KMS-11 (cell line): ENCODE measurements around the gene ADAMTSL5.
"Not testable (repeated sequence)": the region's sequence is repeated elsewhere in the genome, so short reads cannot be mapped to it uniquely, and the experiment has no call there.

Experiments used
- H2AFZ ChIP-seq: fragments of 200-600 bp; sonication (generic); 2 replicates; pipeline ENCODE4 v1.6.1; 2016; ENCODE audit warnings: antibody characterized with exemption, mixed run types, low read depth
- H3K27ac ChIP-seq: fragments of 200-600 bp; sonication (generic); 2 replicates; pipeline ENCODE4 v1.6.1; 2016; ENCODE audit warnings: mild to moderate bottlenecking, mixed run types
- H3K27me3 ChIP-seq: fragments of 200-600 bp; sonication (generic); 2 replicates; pipeline ENCODE4 v1.6.1; 2017; ENCODE audit warnings: mild to moderate bottlenecking, low read depth, mixed run types, moderate library complexity; ENCODE audit not compliant: insufficient read depth
- H3K36me3 ChIP-seq: fragments of 200-600 bp; sonication (generic); 2 replicates; pipeline ENCODE4 v1.6.1; 2017; ENCODE audit warnings: mild to moderate bottlenecking, mixed run types; ENCODE audit not compliant: insufficient read depth
- H3K4me1 ChIP-seq: fragments of 200-600 bp; sonication (generic); 2 replicates; pipeline ENCODE4 v1.6.1; 2016; ENCODE audit warnings: mild to moderate bottlenecking, low read depth, mixed run types; ENCODE audit not compliant: poor library complexity, severe bottlenecking
- H3K4me2 ChIP-seq: fragments of 200-600 bp; sonication (generic); 2 replicates; pipeline ENCODE4 v1.7.0; 2016; ENCODE audit warnings: mild to moderate bottlenecking, mixed run types
- H3K4me3 ChIP-seq: fragments of 200-600 bp; sonication (generic); IDR thresholded peaks from 2 replicates; pipeline ENCODE4 v1.6.1; 2017; ENCODE audit warnings: low read depth, low read length, mixed read lengths; ENCODE audit not compliant: insufficient read depth
- H3K79me2 ChIP-seq: fragments of 200-600 bp; sonication (generic); 2 replicates; pipeline ENCODE4 v1.6.1; 2016; ENCODE audit warnings: low read depth, mixed run types; ENCODE audit not compliant: insufficient read depth
- H3K9ac ChIP-seq: fragments of 200-600 bp; sonication (generic); 2 replicates; pipeline ENCODE4 v1.6.1; 2016; ENCODE audit warnings: mild to moderate bottlenecking, mixed run types
- H4K20me1 ChIP-seq: fragments of 200-600 bp; sonication (generic); 2 replicates; pipeline ENCODE4 v1.6.1; 2016; ENCODE audit warnings: mild to moderate bottlenecking, mixed run types; ENCODE audit not compliant: insufficient read depth
- TF ChIP-seq, protein P1 (sequence below): fragments of 200-600 bp; sonication (generic); conservative IDR thresholded peaks from 2 replicates; pipeline ENCODE4 v1.6.1; 2017; ENCODE audit warnings: low read depth, mild to moderate bottlenecking, antibody characterized with exemption, low read length, moderate library complexity, mixed read lengths

The ADAMTSL5 gene

DNA sequence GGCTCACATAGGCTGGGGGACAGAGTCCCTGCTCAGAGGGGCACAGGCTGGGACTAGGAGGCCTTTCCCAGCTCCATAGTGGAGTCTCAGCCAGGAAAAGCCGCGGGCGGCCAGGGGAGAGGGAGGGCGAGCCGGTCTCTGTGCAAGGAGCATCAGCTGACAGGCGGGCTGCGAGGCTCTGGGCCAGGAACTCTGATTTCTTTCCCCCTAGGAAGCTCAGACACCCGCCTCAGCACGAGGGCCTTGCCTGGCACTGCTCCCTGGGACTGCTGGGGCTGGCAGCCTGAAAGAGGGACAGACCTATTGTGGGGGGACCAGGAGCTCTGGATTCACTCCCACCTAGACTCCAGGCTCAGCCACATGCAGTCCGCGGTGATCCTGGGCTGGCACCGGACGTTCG, 8.8 kb upstream of the ADAMTSL5 start:
- H3K4me3 ChIP-seq = no peak overlapping the region
- H3K4me1 ChIP-seq = peaks cover 6% of the 10 kb centered on the region
- no peak overlapping the region for H3K4me2 ChIP-seq
- no peak overlapping the region for H2AFZ ChIP-seq
- H3K27ac ChIP-seq = no peak overlapping the region
- H3K9ac ChIP-seq = no peak overlapping the region
- TF ChIP-seq, protein P1, sequence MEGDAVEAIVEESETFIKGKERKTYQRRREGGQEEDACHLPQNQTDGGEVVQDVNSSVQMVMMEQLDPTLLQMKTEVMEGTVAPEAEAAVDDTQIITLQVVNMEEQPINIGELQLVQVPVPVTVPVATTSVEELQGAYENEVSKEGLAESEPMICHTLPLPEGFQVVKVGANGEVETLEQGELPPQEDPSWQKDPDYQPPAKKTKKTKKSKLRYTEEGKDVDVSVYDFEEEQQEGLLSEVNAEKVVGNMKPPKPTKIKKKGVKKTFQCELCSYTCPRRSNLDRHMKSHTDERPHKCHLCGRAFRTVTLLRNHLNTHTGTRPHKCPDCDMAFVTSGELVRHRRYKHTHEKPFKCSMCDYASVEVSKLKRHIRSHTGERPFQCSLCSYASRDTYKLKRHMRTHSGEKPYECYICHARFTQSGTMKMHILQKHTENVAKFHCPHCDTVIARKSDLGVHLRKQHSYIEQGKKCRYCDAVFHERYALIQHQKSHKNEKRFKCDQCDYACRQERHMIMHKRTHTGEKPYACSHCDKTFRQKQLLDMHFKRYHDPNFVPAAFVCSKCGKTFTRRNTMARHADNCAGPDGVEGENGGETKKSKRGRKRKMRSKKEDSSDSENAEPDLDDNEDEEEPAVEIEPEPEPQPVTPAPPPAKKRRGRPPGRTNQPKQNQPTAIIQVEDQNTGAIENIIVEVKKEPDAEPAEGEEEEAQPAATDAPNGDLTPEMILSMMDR = no peak
- peaks cover 39% of the 10 kb centered on the region for H3K27me3 ChIP-seq
- H4K20me1 ChIP-seq = no peaks in the 10 kb centered on the region
- H3K79me2 ChIP-seq = no peaks in the 10 kb centered on the region
- H3K36me3 ChIP-seq = no peaks in the 10 kb centered on the region

DNA sequence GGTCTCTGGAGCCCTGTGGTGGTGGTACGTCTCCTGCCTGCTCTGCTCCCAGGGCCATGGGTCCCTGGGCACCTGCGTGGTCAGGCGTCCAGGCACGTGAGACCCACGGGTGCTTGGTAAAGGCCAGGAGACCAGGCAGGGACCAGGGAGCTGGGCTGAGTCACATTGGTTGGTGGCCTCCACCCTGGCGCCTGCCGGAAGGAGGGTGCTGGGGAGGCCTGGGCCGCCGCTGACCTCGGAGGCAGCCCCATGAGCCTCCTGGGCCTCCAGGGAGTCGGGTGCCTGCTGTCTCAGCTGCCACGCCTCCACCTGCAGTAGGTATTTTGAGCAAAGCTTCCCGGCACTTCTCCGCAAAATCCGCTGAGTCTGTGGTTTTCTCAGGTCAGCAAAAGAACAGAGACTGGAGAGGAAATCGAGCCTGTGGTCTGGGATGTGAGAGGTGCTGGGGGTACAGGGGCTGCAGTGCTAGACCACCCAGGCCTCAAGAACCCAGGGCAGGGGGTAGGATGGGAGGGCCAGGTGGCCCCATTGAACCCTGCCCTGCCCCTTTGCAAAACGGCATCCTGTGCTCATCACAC, 7.5 kb upstream of the ADAMTSL5 start:
- H3K4me2 ChIP-seq = no peak overlapping the region
- H3K27me3 ChIP-seq = peaks cover 31% of the 10 kb centered on the region

DNA sequence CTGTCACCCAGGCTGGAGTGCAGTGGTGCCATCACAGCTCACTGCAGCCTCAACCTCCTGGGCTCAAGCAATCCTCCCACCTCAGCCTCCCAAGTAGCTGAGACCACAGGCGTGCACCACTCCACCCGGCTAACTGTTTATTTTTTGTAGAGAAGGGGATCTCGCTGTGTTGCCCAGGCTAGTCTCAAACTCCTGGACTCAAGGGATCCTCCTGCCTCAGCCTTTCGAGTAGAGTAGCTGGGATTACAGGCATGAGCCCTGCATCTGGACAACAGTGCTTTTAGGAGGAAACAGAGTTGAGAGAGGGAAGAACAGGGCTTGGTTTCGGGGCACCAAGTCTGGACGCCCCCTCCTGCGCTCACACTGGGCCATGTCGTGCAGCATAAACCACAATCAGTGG, 7.0 kb upstream of the ADAMTSL5 start:
- not testable (repeated sequence) for H3K27ac ChIP-seq, H3K4me2 ChIP-seq, H2AFZ ChIP-seq, H3K9ac ChIP-seq, H4K20me1 ChIP-seq, H3K4me3 ChIP-seq, H3K36me3 ChIP-seq, H3K4me1 ChIP-seq, H3K79me2 ChIP-seq
- H3K27me3 ChIP-seq = peaks cover 35% of the 10 kb centered on the region

More for the DNA sequence above, 7.5 kb upstream of the ADAMTSL5 start:
- H3K9ac ChIP-seq = no peak overlapping the region
- no peak overlapping the region for H2AFZ ChIP-seq
- no peaks in the 10 kb centered on the region for H4K20me1 ChIP-seq
- no peak overlapping the region for H3K4me3 ChIP-seq
- H3K36me3 ChIP-seq = no peaks in the 10 kb centered on the region
- H3K4me1 ChIP-seq = peaks cover 6% of the 10 kb centered on the region
- H3K79me2 ChIP-seq = no peaks in the 10 kb centered on the region
- TF ChIP-seq, protein P1 = no peak
- no peak overlapping the region for H3K27ac ChIP-seq

DNA sequence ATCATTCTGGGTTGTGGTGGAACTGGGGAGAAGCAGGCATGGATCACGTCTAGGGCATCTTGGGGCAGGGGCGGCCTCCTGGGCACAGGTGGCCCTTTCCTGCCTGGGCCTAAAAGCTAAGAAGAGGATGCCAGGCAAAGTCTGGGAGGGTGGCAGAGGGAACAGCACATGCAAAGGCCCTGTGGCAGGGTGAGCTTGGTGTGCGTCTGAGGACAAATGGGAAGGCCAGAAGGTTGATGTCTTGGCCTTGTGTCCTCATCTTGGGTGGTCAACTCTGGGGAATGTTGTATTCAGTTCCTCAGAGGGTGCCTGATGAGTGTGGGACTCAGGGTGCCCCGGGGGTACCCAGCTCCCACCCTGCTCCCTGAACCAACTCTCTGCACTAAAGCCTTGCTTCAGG, 5.7 kb upstream of the ADAMTSL5 start:
- H3K4me3 ChIP-seq = no peak overlapping the region
- no peaks in the 10 kb centered on the region for H3K79me2 ChIP-seq
- H3K27ac ChIP-seq = no peak overlapping the region
- no peak overlapping the region for H3K9ac ChIP-seq
- H3K27me3 ChIP-seq = peaks cover 36% of the 10 kb centered on the region
- H3K4me1 ChIP-seq = peaks cover 6% of the 10 kb centered on the region
- H4K20me1 ChIP-seq = no peaks in the 10 kb centered on the region
- H3K36me3 ChIP-seq = no peaks in the 10 kb centered on the region
- TF ChIP-seq, protein P1 = no peak
- H3K4me2 ChIP-seq = no peak overlapping the region
- no peak overlapping the region for H2AFZ ChIP-seq

DNA sequence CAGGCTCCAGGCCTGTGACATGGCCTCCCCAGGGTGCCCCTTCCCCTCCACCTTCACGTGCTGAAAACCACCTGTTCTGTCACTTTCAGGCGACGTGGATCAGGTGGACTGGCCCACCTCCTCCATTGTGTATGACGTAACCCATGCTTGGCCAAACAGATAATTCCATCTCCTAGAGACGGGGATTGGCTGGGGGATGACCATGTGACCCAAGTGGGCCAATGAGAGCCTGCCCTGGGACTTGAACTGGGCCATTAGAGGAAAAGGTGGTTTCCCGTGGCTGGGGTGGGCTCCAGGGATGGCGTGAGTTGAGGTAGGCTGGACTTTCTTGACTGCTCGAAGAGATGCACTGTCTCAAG, 3.6 kb upstream of the ADAMTSL5 start:
- H4K20me1 ChIP-seq = no peaks in the 10 kb centered on the region
- H3K79me2 ChIP-seq = no peaks in the 10 kb centered on the region
- H3K4me2 ChIP-seq = no peak overlapping the region
- H3K9ac ChIP-seq = no peak overlapping the region
- H3K4me3 ChIP-seq = no peak overlapping the region
- no peaks in the 10 kb centered on the region for H3K36me3 ChIP-seq
- no peak overlapping the region for H3K27ac ChIP-seq
- H3K4me1 ChIP-seq = peaks cover 12% of the 10 kb centered on the region
- TF ChIP-seq, protein P1 = no peak
- peaks cover 35% of the 10 kb centered on the region for H3K27me3 ChIP-seq
- H2AFZ ChIP-seq = no peak overlapping the region
